GM06990 (cell line): ENCODE data around the gene SPHK2.

Experiments
- DNase-seq: peaks from one replicate; pipeline ENCODE4 v3.0.0-alpha.2; 2011; ENCODE audit not compliant: insufficient read length; ENCODE audit errors: extremely low read depth
- H3K27me3 ChIP-seq: replicated peaks from 2 replicates; pipeline ENCODE4 v1.6.0; 2011; ENCODE audit warnings: low read length; ENCODE audit not compliant: control insufficient read depth, insufficient read depth
- H3K36me3 ChIP-seq: 2 replicates; pipeline ENCODE4 v1.5.1; 2011; ENCODE audit warnings: low read length; ENCODE audit not compliant: control insufficient read depth, insufficient read depth
- H3K4me3 ChIP-seq: replicated peaks from 2 replicates; pipeline ENCODE4 v1.5.1; 2011; ENCODE audit warnings: low read depth, mild to moderate bottlenecking, control low read depth, low read length
- TF ChIP-seq, protein P1 (sequence below): IDR thresholded peaks from 2 replicates; pipeline ENCODE4 v1.5.1; 2011; ENCODE audit warnings: low read length, control low read depth, mild to moderate bottlenecking, inconsistent platforms; ENCODE audit not compliant: insufficient read depth, poor library complexity, severe bottlenecking

SPHK2 gene

DNA sequence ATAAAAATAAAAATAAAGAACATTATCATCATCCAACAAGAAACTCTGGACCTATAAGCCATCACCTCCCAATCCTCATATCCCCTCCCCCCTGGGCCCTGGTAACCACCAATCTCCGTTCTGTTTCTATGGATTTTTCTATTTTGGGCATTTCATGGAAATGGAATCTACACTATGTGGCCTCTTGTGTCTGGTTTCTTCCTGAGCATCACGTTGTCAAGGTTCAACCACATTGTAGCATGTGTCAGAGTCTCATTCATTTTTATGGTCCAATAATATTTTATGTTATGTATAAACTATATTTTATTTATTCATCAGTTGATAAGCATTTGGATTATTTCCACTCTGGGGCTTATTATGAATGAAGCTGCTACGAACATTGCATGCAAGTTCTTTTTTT lies 40.4 kb upstream of the SPHK2 start:
- DNase-seq = no peak
- H3K27me3 ChIP-seq = no peaks in the 10 kb centered on the region
- no peak overlapping the region for H3K4me3 ChIP-seq
- H3K36me3 ChIP-seq = no peaks in the 10 kb centered on the region
- TF ChIP-seq, protein P1, sequence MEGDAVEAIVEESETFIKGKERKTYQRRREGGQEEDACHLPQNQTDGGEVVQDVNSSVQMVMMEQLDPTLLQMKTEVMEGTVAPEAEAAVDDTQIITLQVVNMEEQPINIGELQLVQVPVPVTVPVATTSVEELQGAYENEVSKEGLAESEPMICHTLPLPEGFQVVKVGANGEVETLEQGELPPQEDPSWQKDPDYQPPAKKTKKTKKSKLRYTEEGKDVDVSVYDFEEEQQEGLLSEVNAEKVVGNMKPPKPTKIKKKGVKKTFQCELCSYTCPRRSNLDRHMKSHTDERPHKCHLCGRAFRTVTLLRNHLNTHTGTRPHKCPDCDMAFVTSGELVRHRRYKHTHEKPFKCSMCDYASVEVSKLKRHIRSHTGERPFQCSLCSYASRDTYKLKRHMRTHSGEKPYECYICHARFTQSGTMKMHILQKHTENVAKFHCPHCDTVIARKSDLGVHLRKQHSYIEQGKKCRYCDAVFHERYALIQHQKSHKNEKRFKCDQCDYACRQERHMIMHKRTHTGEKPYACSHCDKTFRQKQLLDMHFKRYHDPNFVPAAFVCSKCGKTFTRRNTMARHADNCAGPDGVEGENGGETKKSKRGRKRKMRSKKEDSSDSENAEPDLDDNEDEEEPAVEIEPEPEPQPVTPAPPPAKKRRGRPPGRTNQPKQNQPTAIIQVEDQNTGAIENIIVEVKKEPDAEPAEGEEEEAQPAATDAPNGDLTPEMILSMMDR = no peak

DNA sequence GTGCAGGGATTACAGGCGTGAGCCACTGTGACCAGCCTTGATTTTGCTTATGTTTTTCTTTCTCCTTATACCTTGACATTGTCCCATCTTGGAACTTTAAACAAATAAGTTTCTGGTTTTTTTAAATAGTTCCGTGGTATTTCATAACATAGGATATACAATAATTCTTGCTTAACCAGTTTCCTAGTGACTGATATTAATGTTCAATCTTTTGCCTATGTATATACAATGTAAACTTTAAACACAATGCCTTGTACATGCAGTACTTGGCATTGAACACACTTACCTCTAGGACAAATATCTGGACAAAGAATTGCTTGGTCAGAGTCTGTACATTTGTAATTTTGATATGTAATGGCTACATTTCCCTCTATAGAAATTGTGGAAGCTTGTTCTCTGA lies 37.1 kb upstream of the SPHK2 start:
- TF ChIP-seq, protein P1 = no peak
- no peaks in the 10 kb centered on the region for H3K27me3 ChIP-seq
- H3K4me3 ChIP-seq = no peak overlapping the region
- no peak for DNase-seq
- H3K36me3 ChIP-seq = no peaks in the 10 kb centered on the region

DNA sequence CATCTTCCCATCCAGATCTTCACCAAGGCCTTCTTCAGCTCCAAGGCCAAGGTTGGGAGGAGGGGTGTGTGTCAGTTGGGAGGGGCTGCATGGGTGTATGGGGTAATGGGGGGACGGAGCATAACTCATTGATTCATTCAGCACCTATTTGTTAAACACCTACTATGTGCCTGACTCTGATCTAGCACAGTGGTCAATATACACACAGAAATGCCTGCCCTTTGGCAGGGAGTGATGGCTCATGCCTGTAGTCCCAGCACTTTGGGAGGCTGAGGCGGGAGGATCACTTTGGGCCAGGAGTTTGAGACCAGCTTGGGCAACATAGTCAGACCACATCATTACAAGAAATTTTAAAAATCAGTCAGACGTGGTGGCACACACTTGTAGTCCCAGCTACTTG lies 31.9 kb upstream of the SPHK2 start:
- TF ChIP-seq, protein P1 = no peak
- Histone ChIP-seq H3K27me3 (no peaks in the 10 kb centered on the region; the same call in 1 of the 2 replicates), H3K36me3 (no peaks in the 10 kb centered on the region), H3K4me3 (no peak overlapping the region)
- no peak for DNase-seq

DNA sequence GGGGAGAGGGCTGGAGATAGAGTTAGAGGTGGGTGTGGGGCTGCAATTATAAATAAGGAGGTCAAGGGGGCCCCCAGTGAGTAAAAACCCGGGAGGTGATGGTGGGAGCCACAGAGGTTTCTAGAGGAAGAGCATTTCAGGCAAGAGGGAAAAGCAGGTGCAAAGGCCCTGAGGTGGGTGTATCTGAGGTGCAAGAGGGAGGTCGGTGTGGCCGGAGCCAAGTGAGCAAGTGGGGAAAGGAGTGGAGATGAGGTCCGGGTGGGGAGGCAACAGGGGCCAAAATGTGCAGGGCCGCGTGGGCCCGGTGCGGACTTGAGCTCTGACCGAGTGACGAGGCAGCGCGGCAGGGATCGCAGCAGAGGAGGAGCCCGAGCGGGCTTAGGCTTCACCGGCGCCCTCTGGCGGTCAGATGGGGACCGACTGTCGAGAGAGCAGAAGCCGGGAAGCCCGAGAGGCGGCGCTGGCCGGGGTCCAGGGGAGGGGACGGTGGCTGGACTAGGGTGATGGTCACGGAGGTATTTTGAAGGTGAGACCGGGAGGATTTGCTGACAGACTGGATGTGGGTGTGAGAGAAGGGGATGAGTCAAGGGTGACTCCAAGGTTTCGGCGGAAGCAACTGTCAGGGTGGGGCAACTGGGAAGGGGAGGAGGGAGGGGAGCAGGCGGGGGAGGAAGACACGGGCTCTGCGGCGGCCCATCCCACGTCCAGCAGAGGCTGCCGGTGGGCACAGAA lies 30.5 kb upstream of the SPHK2 start:
- DNase-seq = peak; percentile 78
- no peaks in the 10 kb centered on the region; the same call in 1 of the 2 replicates for H3K27me3 ChIP-seq
- no peaks in the 10 kb centered on the region for H3K36me3 ChIP-seq
- TF ChIP-seq, protein P1 = peak; percentile 99
- H3K4me3 ChIP-seq = peak overlapping the region; percentile 6; the same call in 1 of the 2 replicates

DNA sequence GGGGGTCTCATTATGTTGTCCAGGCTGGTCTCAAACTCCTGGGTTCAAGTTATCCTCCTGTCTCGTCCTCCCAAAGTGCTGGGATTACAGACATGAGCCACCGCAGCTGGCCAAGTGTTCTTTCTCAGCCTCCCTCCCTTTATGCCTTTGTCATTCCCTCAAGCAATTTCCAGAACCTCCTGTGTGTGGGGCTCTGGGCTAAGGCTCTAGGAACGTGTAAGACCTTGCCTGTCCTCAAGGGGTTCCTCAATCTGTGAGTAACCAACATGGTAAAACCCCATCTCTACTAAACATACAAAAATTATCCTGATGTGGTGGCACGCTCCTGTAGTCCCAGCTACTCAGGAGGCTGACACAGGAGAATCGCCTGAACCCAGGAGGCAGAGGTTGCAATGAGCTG lies 28.3 kb upstream of the SPHK2 start:
- no peaks in the 10 kb centered on the region; the same call in 1 of the 2 replicates for H3K27me3 ChIP-seq
- TF ChIP-seq, protein P1 = no peak
- DNase-seq = no peak

More for the DNA sequence above, 28.3 kb upstream of the SPHK2 start:
- Histone ChIP-seq H3K4me3 (no peak overlapping the region), H3K36me3 (no peaks in the 10 kb centered on the region)
